Activated naive CD8-positive, alpha-beta T cell treated with anti-CD3 and anti-CD28 coated beads, Interleukin-2, amount 10 ng/mL, durations not matched to agents 7 days and 5 days (primary cell): ENCODE measurements around the gene PPME1. TPM values are rescaled to one million over a fixed set of nuclear protein-coding genes. Genes with fewer than 3 reads are reported as not detected.
"Not testable (repeated sequence)": the region's sequence is repeated elsewhere in the genome, so short reads cannot be mapped to it uniquely, and the experiment has no call there.

Experiments
- ATAC-seq: fragments of 150-1000 bp; cut with Tn5 transposase; one replicate; pipeline ENCODE4 v1.10.0; 2021; ENCODE audit warnings: low read depth, moderate library complexity
- POLR2A ChIA-PET: fragments of 350-600 bp; sonication (Branson Sonifier 250); formaldehyde crosslinking; loops from one replicate; lab custom pipeline; 2021; ENCODE audit warnings: antibody characterized with exemption; lab: Charles Lee
- DNase-seq: peaks from one replicate; pipeline ENCODE4 v3.0.0; 2021
- H3K27ac Mint-ChIP-seq: one replicate; pipeline ENCODE4 v1.8.0; 2022; ENCODE audit warnings: mild to moderate bottlenecking, mixed read lengths
- H3K27me3 Mint-ChIP-seq: one replicate; pipeline ENCODE4 v1.8.0; 2022; ENCODE audit warnings: mild to moderate bottlenecking, moderate library complexity, mixed read lengths
- H3K36me3 Mint-ChIP-seq: one replicate; pipeline ENCODE4 v1.8.0; 2021; ENCODE audit warnings: mild to moderate bottlenecking, mixed read lengths
- H3K4me1 Mint-ChIP-seq: one replicate; pipeline ENCODE4 v1.8.0; 2021; ENCODE audit warnings: mixed read lengths
- H3K4me3 Mint-ChIP-seq: one replicate; pipeline ENCODE4 v1.8.0; 2022; ENCODE audit warnings: mild to moderate bottlenecking, moderate library complexity, mixed read lengths
- H3K9me3 Mint-ChIP-seq: one replicate; pipeline ENCODE4 v1.8.0; 2021; ENCODE audit warnings: mixed read lengths
- total RNA-seq, 2 experiments: library from RNA; stranded (reverse); gene quantifications; one replicate each; pipeline ENCODE4 v1.2.3, GENCODE V29; 2021

PPME1 gene
- 10 to 100 TPM; 29.2 to 29.7 TPM for total RNA-seq

DNA sequence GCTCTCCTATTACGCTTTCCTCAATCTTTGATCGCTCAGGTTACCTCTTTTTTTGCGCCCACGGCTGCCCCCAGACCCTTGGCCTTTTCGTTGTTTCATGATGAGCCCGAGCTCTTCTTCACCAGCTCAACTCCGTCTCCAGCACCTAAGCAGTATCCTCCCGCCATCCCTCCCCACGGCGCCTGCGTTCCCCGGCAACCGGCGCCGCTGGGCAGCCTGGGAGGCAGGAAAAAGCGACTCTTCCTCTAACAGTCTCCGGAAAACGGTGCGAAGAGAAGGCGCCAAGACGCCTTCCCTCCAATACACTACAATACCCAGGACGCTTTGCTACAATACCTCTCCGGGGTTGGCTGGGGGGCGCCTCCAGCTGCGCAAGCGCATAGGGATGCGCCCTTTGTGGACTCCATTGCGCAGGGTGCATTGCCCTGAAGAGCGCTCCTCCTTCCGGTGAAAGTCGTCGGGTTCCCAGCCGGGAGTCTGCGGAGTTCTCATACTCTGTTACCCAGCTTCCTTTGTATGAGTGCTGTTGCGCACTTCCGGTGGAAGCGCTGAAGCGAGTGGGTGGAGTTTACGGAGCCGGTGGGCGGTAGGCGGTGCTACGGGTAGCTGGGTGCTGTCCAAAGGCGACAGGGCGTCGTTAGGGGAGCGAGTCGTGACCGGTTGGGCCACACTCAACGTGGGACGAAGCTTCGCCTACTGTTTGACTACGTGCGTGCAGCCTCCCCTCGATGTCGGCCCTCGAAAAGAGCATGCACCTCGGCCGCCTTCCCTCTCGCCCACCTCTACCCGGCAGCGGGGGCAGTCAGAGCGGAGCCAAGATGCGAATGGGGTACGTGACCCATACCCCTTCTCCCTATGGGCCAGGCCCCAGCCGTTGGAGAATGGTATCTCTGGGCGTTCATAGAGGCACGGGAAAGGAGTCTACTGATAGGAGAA, at the start of gene PPME1, which contains the start of gene C2CD3:
Gene PPME1, plus strand, starts transcription at position 596 of the 936 bp plus-strand sequence. Its CDS starts 133 bp downstream, at position 729.
Gene C2CD3, minus strand, starts transcription at position 309 of the 936 bp plus-strand sequence. Its CDS starts 210 bp downstream, at position 99.
- peak; percentile 92 for DNase-seq
- Mint-ChIP-seq H3K4me1 (peaks cover 17% of the 10 kb centered on the region), H3K27me3 (no peaks in the 10 kb centered on the region), H3K9me3 (no peaks in the 10 kb centered on the region), H3K27ac (no peak within 1 kb of the TSS), H3K4me3 (no peak within 1 kb of the TSS), H3K36me3 (peaks cover 18% of the 10 kb centered on the region)
- POLR2A ChIA-PET: interaction anchor here (0.8 to 3.1 kb wide), 11 partner anchors 12 to 383 kb away, joined by 3 to 38 read pairs (median 4); partner anchors contain the start of genes LIPT2, MRPL48 and UCP2
- ATAC-seq: peak; percentile 97

- DNase-seq (no peak), ATAC-seq (no peak)
- no peak overlapping the region for H3K4me3 Mint-ChIP-seq
- no peaks in the 10 kb centered on the region for H3K4me1 Mint-ChIP-seq
- POLR2A ChIA-PET: no interaction called here
- H3K27me3 Mint-ChIP-seq: no peaks in the 10 kb centered on the region
- no peak overlapping the region for H3K27ac Mint-ChIP-seq
- no peaks in the 10 kb centered on the region for H3K9me3 Mint-ChIP-seq
- H3K36me3 Mint-ChIP-seq: peaks cover 18% of the 10 kb centered on the region
These were observed 49.3 kb upstream of the PPME1 start for GRCh38 chr11:74121804-74122203.

DNA sequence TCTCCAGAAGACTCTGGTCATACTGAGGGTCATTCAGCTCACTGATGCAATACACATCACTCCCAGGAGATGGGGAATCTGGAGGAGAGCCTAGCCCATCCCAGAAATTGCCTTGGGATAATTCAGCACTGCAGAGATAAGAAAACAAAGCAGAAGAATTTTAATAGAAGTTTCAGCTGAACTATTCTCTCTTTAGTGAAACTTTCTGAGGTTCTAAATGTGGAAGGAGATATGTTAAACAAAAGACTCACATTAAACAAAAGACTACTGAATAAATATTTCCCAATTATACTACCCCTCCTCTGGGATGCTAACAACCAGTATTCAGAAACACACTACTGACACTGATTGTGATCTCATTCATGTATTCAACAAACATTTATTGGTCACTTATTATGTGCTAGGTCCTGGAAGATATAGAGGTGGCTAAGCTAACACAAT, 48.1 kb upstream of the PPME1 start:
- Mint-ChIP-seq H3K27ac (no peak overlapping the region), H3K4me1 (no peaks in the 10 kb centered on the region), H3K27me3 (no peaks in the 10 kb centered on the region), H3K9me3 (no peaks in the 10 kb centered on the region), H3K4me3 (no peak overlapping the region), H3K36me3 (peaks cover 13% of the 10 kb centered on the region)
- POLR2A ChIA-PET: interaction anchor here (0.7 kb wide), 1 partner anchor 155 kb away, joined by 3 read pairs; no protein-coding TSS in a partner anchor
- DNase-seq (no peak), ATAC-seq (no peak)

- H3K27me3 Mint-ChIP-seq, DNase-seq, H3K4me1 Mint-ChIP-seq, ATAC-seq, H3K9me3 Mint-ChIP-seq, H3K27ac Mint-ChIP-seq, H3K4me3 Mint-ChIP-seq, POLR2A ChIA-PET: not testable (repeated sequence)
- peaks cover 30% of the 10 kb centered on the region for H3K36me3 Mint-ChIP-seq
These were observed 42.0 kb upstream of the PPME1 start for GRCh38 chr11:74129121-74129520.

- Mint-ChIP-seq H3K27ac (no peak overlapping the region), H3K9me3 (no peaks in the 10 kb centered on the region), H3K4me1 (no peaks in the 10 kb centered on the region), H3K27me3 (no peaks in the 10 kb centered on the region), H3K4me3 (no peak overlapping the region), H3K36me3 (peaks cover 41% of the 10 kb centered on the region)
- POLR2A ChIA-PET: no interaction called here
- DNase-seq: no peak
- ATAC-seq: no peak
These were observed 38.3 kb upstream of the PPME1 start for GRCh38 chr11:74132833-74133232.

- H3K27me3 Mint-ChIP-seq: no peaks in the 10 kb centered on the region
- DNase-seq (no peak), ATAC-seq (no peak)
- POLR2A ChIA-PET: no interaction called here
- H3K9me3 Mint-ChIP-seq: no peaks in the 10 kb centered on the region
- no peaks in the 10 kb centered on the region for H3K4me1 Mint-ChIP-seq
- peaks cover 43% of the 10 kb centered on the region for H3K36me3 Mint-ChIP-seq
- H3K4me3 Mint-ChIP-seq: no peak overlapping the region
- H3K27ac Mint-ChIP-seq: no peak overlapping the region
These were observed 37.7 kb upstream of the PPME1 start for GRCh38 chr11:74133436-74133835.

- H3K27me3 Mint-ChIP-seq: no peaks in the 10 kb centered on the region
- no peaks in the 10 kb centered on the region for H3K9me3 Mint-ChIP-seq
- H3K4me3 Mint-ChIP-seq: no peak overlapping the region
- H3K4me1 Mint-ChIP-seq: no peaks in the 10 kb centered on the region
- no peak for DNase-seq
- no peak for ATAC-seq
- no peak overlapping the region for H3K27ac Mint-ChIP-seq
- H3K36me3 Mint-ChIP-seq: peaks cover 50% of the 10 kb centered on the region
- POLR2A ChIA-PET: no interaction called here
These were observed 36.4 kb upstream of the PPME1 start for GRCh38 chr11:74134661-74135060.

- H3K4me1 Mint-ChIP-seq: no peaks in the 10 kb centered on the region
- ATAC-seq (no peak), DNase-seq (no peak)
- no peaks in the 10 kb centered on the region for H3K9me3 Mint-ChIP-seq
- POLR2A ChIA-PET: no interaction called here
- H3K36me3 Mint-ChIP-seq: peaks cover 48% of the 10 kb centered on the region
- H3K4me3 Mint-ChIP-seq: no peak overlapping the region
- H3K27ac Mint-ChIP-seq: no peak overlapping the region
- no peaks in the 10 kb centered on the region for H3K27me3 Mint-ChIP-seq
These were observed 35.8 kb upstream of the PPME1 start for GRCh38 chr11:74135127-74135840.

DNA sequence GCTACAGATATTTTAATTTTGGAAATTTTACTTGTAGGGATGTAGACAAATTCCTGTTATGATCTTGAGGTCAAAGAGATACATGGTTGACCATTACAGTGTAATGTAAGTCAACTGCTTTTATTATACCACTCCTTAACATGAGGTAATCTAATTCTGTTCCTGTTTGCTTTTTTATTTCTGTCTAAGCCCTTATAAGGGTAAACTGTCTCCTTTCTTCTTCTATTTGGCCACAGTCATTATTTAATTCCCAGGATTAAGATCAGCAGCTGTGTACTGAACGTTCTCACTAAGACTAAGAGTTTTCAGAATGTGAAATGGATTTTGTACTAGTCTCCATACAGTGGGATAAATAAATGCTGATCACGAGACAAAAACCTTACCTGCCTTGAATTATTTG, 33.1 kb upstream of the PPME1 start:
- ATAC-seq (no peak), DNase-seq (no peak)
- POLR2A ChIA-PET: no interaction called here
- no peaks in the 10 kb centered on the region for H3K9me3 Mint-ChIP-seq
- no peak overlapping the region for H3K4me3 Mint-ChIP-seq
- H3K36me3 Mint-ChIP-seq: peaks cover 25% of the 10 kb centered on the region
- no peak overlapping the region for H3K27ac Mint-ChIP-seq
- H3K4me1 Mint-ChIP-seq: no peaks in the 10 kb centered on the region
- no peaks in the 10 kb centered on the region for H3K27me3 Mint-ChIP-seq

- Mint-ChIP-seq H3K4me3 (no peak overlapping the region), H3K4me1 (no peaks in the 10 kb centered on the region), H3K27ac (no peak overlapping the region), H3K9me3 (no peaks in the 10 kb centered on the region), H3K27me3 (no peaks in the 10 kb centered on the region), H3K36me3 (peaks cover 25% of the 10 kb centered on the region)
- POLR2A ChIA-PET: no interaction called here
- DNase-seq: no peak
- ATAC-seq: no peak
These were observed 32.5 kb upstream of the PPME1 start for GRCh38 chr11:74138572-74138971.

GRCh38 chr11:74139151-74139918, 31.8 kb upstream of the PPME1 start:
- Mint-ChIP-seq H3K9me3 (no peaks in the 10 kb centered on the region), H3K4me3 (no peak overlapping the region), H3K27ac (no peak overlapping the region), H3K27me3 (no peaks in the 10 kb centered on the region), H3K4me1 (no peaks in the 10 kb centered on the region), H3K36me3 (peaks cover 25% of the 10 kb centered on the region)
- DNase-seq (no peak), ATAC-seq (no peak)
- POLR2A ChIA-PET: no interaction called here

GRCh38 chr11:74139919-74140431, 31.1 kb upstream of the PPME1 start:
- POLR2A ChIA-PET: not testable (repeated sequence)

More at GRCh38 chr11:74139919-74140431, 31.1 kb upstream of the PPME1 start:
- not testable (repeated sequence) for H3K27ac Mint-ChIP-seq, H3K9me3 Mint-ChIP-seq, H3K4me1 Mint-ChIP-seq, H3K4me3 Mint-ChIP-seq, H3K27me3 Mint-ChIP-seq, ATAC-seq, DNase-seq
- H3K36me3 Mint-ChIP-seq: peaks cover 27% of the 10 kb centered on the region
